Fibroblast of villous mesenchyme (primary cell): Measurements from ENCODE around the gene PRSS8. TPM values are rescaled to one million over a fixed set of nuclear protein-coding genes. Genes with fewer than 3 reads are reported as not detected.
A peak's percentile ranks its signal among the peaks of the same experiment; 100 is the strongest.
"Not testable (repeated sequence)": the region's sequence is repeated elsewhere in the genome, so short reads cannot be mapped to it uniquely, and the experiment has no call there.

ENCODE experiments used
- DNase-seq: peaks from one replicate; pipeline ENCODE4 v3.0.0-alpha.2; 2010; ENCODE audit warnings: low read depth
- H3K4me3 ChIP-seq: 2 replicates; pipeline ENCODE4 v1.5.1; 2011; ENCODE audit warnings: low read depth, mild to moderate bottlenecking, low read length
- CTCF ChIP-seq: IDR thresholded peaks from 2 replicates; pipeline ENCODE4 v1.5.1; 2012; ENCODE audit warnings: low read depth, mild to moderate bottlenecking, low read length; ENCODE audit not compliant: insufficient read depth
- total RNA-seq: library from RNA; depleted of rRNA; stranded (reverse); fragments of >200 nt; gene quantifications from 2 replicates; pipeline ENCODE4 v1.2.3, GENCODE V29; 2012

The PRSS8 gene
- total RNA-seq, 1 donor = not detected

GRCh38 chr16:31143694-31144148 lies 8.2 kb upstream of the PRSS8 start:
- H3K4me3 ChIP-seq = no peak overlapping the region
- no peak for TF ChIP-seq CTCF
- no peak for DNase-seq

GRCh38 chr16:31143011-31143693 lies 7.6 kb upstream of the PRSS8 start:
- no peak overlapping the region for H3K4me3 ChIP-seq
- DNase-seq = no peak
- TF ChIP-seq CTCF = no peak

- peak; percentile 90 for TF ChIP-seq CTCF
- H3K4me3 ChIP-seq = peak overlapping the region; percentile 44
- peak; percentile 100 for DNase-seq
Measured at GRCh38 chr16:31142109-31143010, 6.8 kb upstream of the PRSS8 start.

GRCh38 chr16:31141489-31142108 lies 6.1 kb upstream of the PRSS8 start:
- no peak for DNase-seq
- peak overlapping the region; percentile 36 for H3K4me3 ChIP-seq
- TF ChIP-seq CTCF = no peak

- not testable (repeated sequence) for H3K4me3 ChIP-seq, DNase-seq
Measured at GRCh38 chr16:31141071-31141469, 5.5 kb upstream of the PRSS8 start.

GRCh38 chr16:31138621-31139578 lies 3.4 kb upstream of the PRSS8 start:
- H3K4me3 ChIP-seq = peak overlapping the region; percentile 14
- DNase-seq = peak; percentile 40
- no peak for TF ChIP-seq CTCF

GRCh38 chr16:31136822-31137499 lies 1.4 kb upstream of the PRSS8 start:
- H3K4me3 ChIP-seq, DNase-seq: not testable (repeated sequence)
